ENCODE measurements around the gene FTO.
"Not testable (repeated sequence)": the region's sequence is repeated elsewhere in the genome, so short reads cannot be mapped to it uniquely, and the experiment has no call there.

FTO gene

DNA sequence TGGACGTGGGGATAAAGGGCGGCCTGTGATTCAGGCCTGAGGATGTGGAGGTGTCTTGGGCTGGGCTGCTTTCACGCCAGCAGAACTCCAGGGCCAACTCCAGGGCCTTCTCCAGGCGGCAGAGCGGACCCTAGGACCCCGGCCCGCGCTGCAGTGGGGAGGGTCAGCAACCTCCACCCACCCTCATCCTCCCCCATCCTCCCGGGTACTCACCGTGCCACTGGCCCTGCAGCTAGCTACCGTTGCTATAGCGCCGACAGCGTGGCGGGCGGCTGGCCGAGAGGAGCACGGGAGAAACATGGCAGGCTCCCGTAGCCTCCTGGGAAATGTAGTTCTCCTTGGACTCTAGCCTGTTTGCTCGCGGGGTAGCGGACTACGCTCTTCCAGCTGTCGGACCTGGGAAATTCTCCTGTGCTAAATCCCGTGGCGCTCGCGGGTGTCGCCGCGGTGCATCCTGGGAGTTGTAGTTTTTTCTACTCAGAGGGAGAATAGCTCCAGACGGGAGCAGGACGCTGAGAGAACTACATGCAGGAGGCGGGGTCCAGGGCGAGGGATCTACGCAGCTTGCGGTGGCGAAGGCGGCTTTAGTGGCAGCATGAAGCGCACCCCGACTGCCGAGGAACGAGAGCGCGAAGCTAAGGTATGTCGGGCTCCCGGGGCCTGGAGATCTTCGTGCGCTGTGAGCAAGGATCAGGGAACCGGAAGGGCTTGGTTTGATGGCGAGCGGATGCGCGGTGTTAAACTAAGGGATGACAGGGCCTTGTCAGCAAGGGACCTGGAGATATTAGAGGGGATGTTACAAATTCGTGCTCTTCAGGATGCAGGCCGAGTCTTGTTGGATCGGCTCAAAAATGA, at the start of gene FTO, which contains the start of gene RPGRIP1L:
TSS of gene FTO (plus strand) at position 567 of the 855 bp plus-strand sequence.
TSS of gene RPGRIP1L (minus strand) at position 270 of the 855 bp plus-strand sequence. CDS start 3,136 bp downstream, outside the sequence.
- H3K9me3 Mint-ChIP-seq: no peaks in the 10 kb centered on the region
- peak within 1 kb of the TSS; percentile 78 for H3K27ac Mint-ChIP-seq
- H3K4me3 Mint-ChIP-seq: peak within 1 kb of the TSS; percentile 84
- peaks cover 34% of the 10 kb centered on the region for H3K4me1 Mint-ChIP-seq
- peak; percentile 99 for ATAC-seq
- no peaks in the 10 kb centered on the region for H3K27me3 Mint-ChIP-seq
- H3K36me3 Mint-ChIP-seq: peaks cover 18% of the 10 kb centered on the region

DNA sequence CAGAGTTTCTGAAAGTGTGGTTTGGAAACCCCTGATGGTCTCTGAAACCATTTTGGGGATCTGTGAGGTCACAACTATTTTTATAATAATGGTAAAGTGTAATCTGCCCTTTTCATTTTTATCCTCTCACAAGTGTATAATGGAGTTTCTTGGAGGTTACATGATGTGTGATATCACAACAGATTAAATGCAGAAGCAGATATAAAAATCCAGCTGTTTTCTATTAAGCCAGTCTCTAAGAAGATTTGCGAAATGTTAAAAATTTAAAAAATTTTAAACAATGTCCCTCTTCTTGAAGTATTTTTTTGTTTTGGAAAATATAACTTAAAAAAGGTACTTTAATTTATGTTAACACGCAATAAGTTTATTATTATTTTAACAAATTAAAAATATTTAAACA, 49.0 kb upstream of the FTO start:
- no peak overlapping the region for H3K27ac Mint-ChIP-seq
- no peak overlapping the region for H3K4me3 Mint-ChIP-seq
- no peaks in the 10 kb centered on the region for H3K9me3 Mint-ChIP-seq
- no peaks in the 10 kb centered on the region for H3K27me3 Mint-ChIP-seq
- peaks cover 45% of the 10 kb centered on the region for H3K36me3 Mint-ChIP-seq
- H3K4me1 Mint-ChIP-seq: no peaks in the 10 kb centered on the region
- ATAC-seq: no peak

DNA sequence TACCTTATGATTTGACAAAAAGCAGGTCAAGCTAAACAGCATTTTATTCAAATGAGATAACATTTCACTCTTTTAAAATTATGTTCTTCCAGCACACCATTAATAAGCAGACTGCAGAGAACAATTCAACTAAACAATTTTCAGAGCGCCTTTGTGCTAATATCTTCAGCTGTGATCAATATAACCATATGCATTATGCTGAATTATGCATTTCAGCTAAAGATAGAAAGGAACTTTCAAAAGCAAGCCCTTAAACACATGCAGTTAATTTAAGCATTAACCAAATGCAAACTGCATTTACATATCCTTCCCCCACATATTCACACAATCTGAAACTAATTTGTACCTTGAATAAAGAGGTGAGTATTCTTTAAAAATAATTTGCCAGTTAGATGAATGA, 41.9 kb upstream of the FTO start:
- no peaks in the 10 kb centered on the region for H3K27me3 Mint-ChIP-seq
- no peak overlapping the region for H3K27ac Mint-ChIP-seq
- no peak for ATAC-seq
- no peaks in the 10 kb centered on the region for H3K9me3 Mint-ChIP-seq
- H3K4me3 Mint-ChIP-seq: no peak overlapping the region
- H3K4me1 Mint-ChIP-seq: no peaks in the 10 kb centered on the region
- H3K36me3 Mint-ChIP-seq: no peaks in the 10 kb centered on the region

DNA sequence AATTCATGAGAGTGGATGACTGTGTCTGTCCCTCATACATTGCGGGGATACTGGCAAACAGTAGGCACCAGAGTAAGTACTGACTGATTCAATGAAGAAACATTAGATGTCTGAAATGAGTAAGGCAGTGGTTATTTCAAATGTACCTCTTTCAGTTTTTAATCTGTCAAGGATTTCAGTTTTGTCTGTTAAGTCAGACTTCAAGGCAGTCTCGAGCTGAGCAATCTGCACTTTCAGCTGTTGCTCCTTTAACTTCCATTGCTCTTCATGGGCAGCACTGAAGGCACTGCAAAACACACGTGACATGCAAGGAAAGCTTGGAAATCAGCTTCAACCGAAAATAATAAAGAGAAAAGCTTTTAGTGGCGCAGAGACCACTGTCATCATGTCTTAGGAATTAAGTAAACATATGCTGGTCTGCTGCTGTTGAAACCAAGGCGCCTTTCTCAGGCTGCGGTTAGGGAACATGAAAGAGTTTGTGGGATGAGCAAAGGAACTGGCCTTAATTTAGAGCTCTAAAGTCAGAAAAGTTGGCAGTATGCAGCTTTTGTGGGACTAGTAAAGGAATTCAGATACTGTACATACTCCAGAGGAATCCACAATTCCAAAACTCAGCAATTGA, 39.1 kb upstream of the FTO start:
- Mint-ChIP-seq H3K9me3 (no peaks in the 10 kb centered on the region), H3K27ac (no peak overlapping the region), H3K27me3 (no peaks in the 10 kb centered on the region), H3K36me3 (no peaks in the 10 kb centered on the region), H3K4me1 (no peaks in the 10 kb centered on the region), H3K4me3 (no peak overlapping the region)
- no peak for ATAC-seq

DNA sequence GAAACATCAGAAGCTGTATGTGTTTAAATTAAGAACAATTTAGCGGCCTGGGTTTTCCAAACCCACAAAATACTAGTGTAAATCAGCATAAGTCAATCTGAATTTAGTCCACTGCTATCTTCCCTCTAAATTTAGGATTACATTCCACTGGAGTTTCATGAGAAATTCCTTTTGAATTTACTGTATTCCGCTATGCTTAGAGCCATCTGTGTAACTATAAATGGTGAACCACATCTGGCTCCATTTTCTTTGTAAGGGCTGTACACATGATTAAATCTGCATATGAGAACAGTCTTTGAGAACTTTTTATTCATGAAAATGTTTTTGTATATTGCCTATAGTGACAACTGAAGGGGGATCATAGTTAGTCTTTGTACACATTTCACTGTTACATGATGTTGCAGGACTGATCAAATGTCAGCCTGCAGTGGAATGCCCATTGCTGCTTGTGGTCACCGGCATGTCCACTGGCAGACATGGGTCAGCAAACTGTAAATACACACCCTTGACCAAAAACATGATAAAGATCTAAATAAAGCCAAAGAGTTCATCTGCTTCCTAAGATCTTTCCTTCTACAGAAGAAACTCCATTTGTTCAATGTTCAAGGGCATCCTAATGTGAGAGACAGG, 37.1 kb upstream of the FTO start:
- no peaks in the 10 kb centered on the region for H3K27me3 Mint-ChIP-seq
- H3K4me3 Mint-ChIP-seq: no peak overlapping the region
- H3K4me1 Mint-ChIP-seq: no peaks in the 10 kb centered on the region
- H3K27ac Mint-ChIP-seq: no peak overlapping the region
- ATAC-seq: no peak
- no peaks in the 10 kb centered on the region for H3K9me3 Mint-ChIP-seq
- no peaks in the 10 kb centered on the region for H3K36me3 Mint-ChIP-seq

DNA sequence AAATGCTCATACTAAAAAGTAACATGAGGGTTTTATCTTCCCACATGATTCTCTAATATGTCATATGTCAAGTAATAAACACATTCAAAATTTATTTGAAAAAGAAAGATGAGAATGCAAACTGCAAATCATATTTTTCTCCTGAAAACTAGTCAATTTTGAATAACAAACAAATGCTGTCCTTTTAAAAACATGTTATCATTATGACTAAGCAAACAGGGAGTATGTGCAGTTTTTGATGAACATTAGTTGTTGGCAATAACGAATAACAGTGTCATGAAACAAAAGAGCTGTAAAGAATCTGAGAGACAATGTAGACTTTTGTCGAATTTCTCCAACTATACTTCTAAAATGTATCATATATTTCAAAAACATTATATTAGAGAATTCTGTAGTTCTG, 35.1 kb upstream of the FTO start:
- H3K4me3 Mint-ChIP-seq: no peak overlapping the region
- H3K27me3 Mint-ChIP-seq: no peaks in the 10 kb centered on the region
- no peaks in the 10 kb centered on the region for H3K4me1 Mint-ChIP-seq
- H3K9me3 Mint-ChIP-seq: no peaks in the 10 kb centered on the region
- no peaks in the 10 kb centered on the region for H3K36me3 Mint-ChIP-seq
- no peak overlapping the region for H3K27ac Mint-ChIP-seq
- no peak for ATAC-seq

DNA sequence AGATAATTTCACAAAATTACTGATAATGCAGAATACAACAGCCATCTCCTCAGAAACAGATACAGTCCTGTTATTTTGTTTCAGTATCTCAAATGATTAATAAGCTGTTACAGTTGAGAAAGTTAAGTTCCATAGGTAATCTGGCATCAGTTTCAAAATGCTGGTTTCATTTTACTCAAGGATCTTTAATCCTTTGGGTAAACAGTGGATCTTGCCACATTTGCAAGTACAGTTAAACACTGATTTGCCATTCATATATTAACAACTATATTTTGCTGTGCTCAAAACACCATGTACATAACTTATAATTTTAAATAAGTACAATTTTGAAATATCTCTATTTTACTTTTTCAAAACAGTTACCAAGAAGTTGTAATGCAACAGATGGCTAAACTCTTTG, 31.5 kb upstream of the FTO start:
- H3K36me3 Mint-ChIP-seq: no peaks in the 10 kb centered on the region
- H3K27ac Mint-ChIP-seq: no peak overlapping the region
- no peak for ATAC-seq
- no peaks in the 10 kb centered on the region for H3K27me3 Mint-ChIP-seq
- no peaks in the 10 kb centered on the region for H3K9me3 Mint-ChIP-seq
- no peak overlapping the region for H3K4me3 Mint-ChIP-seq
- no peaks in the 10 kb centered on the region for H3K4me1 Mint-ChIP-seq

DNA sequence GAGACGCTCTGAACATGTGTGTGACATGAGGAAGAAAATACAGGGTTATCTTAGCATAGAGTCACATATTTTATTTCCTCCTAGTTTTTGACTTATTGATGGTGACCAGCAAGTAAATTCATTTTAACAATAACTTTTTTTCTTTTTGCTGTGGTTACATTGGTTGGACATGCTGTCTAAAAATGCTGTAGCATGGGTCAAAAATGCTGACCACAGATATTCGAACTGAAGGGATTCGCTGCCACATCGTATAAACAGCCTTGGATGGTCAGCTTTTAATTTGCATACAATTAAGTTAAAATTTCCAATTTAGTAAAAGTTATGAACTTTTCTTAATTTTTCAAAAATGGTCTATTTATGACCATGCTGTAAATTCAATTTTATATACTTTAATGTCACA, 30.8 kb upstream of the FTO start:
- H3K27ac Mint-ChIP-seq: no peak overlapping the region
- no peak overlapping the region for H3K4me3 Mint-ChIP-seq
- H3K36me3 Mint-ChIP-seq: no peaks in the 10 kb centered on the region
- H3K9me3 Mint-ChIP-seq: no peaks in the 10 kb centered on the region
- H3K4me1 Mint-ChIP-seq: no peaks in the 10 kb centered on the region
- no peaks in the 10 kb centered on the region for H3K27me3 Mint-ChIP-seq
- ATAC-seq: no peak

DNA sequence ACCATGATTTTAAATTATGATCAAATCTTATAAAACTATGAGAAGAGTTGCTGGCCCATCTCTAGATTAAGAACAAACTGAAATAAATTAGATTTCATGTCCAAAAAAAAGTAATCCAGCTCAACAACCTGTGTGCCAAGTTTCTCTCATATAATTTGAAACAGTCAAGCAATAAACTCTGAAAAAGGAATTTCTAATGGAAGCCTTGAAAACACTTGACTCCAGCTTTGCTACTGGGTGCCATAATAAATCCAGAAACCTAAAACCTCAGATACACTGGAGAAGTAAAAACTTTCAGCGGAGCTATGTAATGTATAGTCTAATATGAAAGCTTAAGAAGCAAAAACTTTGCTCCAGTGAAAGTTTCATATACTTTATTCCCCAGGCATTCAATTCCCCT, 25.8 kb upstream of the FTO start:
- no peaks in the 10 kb centered on the region for H3K4me1 Mint-ChIP-seq
- no peak overlapping the region for H3K4me3 Mint-ChIP-seq
- no peak overlapping the region for H3K27ac Mint-ChIP-seq
- no peaks in the 10 kb centered on the region for H3K27me3 Mint-ChIP-seq
- ATAC-seq: no peak
- no peaks in the 10 kb centered on the region for H3K9me3 Mint-ChIP-seq
- H3K36me3 Mint-ChIP-seq: peaks cover 9% of the 10 kb centered on the region

DNA sequence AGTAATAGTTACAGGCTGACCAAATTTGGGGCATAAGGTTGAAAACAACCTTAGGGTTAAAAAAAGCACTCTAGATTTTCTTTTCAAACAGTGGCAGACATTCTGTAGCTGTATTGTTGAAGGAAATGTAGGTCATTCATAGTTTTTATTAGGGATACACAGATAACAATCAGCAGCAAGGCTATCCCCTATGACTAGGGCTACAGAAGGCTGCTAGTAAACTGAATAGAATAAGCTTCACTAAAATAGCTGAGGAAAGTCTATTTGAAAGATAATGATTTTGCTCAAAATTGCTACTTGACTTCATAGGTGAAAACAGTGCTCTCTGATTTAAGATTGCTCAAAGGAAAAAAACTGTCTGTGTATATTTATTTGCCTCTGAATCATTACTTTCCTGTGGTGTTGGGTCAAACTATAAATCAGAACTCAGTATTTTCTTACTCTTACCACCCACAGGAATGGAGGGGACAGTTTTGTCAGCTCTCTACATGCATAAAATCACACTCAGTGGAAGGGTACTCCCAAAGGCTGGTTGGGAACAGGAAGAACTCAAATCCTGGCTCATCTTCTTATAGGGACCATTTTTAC, 25.1 kb upstream of the FTO start:
- ATAC-seq: no peak
- H3K27ac Mint-ChIP-seq: no peak overlapping the region
- H3K4me3 Mint-ChIP-seq: no peak overlapping the region
- H3K9me3 Mint-ChIP-seq: no peaks in the 10 kb centered on the region
- H3K4me1 Mint-ChIP-seq: no peaks in the 10 kb centered on the region
- H3K27me3 Mint-ChIP-seq: no peaks in the 10 kb centered on the region
- H3K36me3 Mint-ChIP-seq: peaks cover 16% of the 10 kb centered on the region

DNA sequence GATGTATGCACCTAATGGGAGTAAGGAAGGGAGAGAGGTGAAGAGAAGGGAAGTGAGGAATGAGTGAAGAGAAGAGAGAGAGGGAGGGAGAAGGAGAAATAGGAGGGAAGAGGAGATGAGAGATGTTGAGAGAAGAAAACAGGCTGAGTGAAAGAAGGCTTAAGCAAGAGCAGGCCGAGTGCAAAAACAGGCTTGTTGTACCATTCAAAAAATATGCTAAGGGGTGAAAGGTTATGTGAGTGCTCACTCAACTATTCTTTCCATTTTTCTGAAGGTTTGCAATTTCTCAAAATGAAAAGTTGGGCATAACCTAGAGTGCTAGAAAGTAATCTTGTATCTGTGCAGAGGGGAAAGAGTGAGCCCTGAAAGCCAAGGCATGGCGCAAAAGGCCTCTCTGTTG, 23.2 kb upstream of the FTO start:
- ATAC-seq: no peak
- no peak overlapping the region for H3K27ac Mint-ChIP-seq
- H3K36me3 Mint-ChIP-seq: peaks cover 27% of the 10 kb centered on the region
- no peaks in the 10 kb centered on the region for H3K9me3 Mint-ChIP-seq
- H3K4me1 Mint-ChIP-seq: no peaks in the 10 kb centered on the region
- no peak overlapping the region for H3K4me3 Mint-ChIP-seq
- no peaks in the 10 kb centered on the region for H3K27me3 Mint-ChIP-seq

DNA sequence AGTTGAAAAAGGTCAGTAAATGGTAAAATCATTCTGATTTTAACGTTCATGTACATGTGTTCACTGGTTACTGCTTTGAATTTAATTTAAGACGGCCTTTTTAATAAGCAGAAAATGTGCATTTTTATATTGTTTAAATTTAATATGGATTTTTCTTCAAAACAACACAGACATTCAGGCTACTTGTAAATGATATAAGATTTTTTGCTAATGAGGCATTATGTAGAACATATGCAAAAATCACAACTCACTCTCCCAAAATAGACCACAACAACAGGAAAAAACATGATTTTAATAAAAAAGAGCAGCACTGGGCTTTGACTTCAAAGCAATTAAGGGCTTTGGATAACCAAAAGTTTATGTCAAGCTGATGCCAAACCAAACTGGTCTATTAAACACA, 22.6 kb upstream of the FTO start:
- no peaks in the 10 kb centered on the region for H3K4me1 Mint-ChIP-seq
- H3K36me3 Mint-ChIP-seq: peaks cover 27% of the 10 kb centered on the region
- H3K4me3 Mint-ChIP-seq: no peak overlapping the region
- H3K9me3 Mint-ChIP-seq: no peaks in the 10 kb centered on the region
- no peak overlapping the region for H3K27ac Mint-ChIP-seq
- ATAC-seq: no peak
- no peaks in the 10 kb centered on the region for H3K27me3 Mint-ChIP-seq

DNA sequence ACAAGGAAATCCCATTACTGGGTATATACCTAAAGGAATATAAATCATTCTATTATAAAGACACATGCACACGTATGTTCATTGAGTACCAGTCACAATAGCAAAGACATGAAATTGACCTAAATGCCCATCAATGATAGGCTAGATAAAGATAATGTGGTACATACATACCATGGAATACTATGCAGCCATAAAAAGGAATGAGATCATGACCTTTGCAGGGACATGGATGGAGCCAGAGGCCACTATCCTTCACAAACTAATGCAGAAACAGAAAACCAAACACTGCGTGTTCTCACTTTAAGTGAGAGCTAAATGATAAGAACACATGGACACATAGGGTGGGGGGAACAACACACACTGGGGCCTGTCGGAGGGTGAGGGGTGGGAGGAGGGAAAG, 18.6 kb upstream of the FTO start:
- H3K27ac Mint-ChIP-seq, H3K4me3 Mint-ChIP-seq, ATAC-seq, H3K4me1 Mint-ChIP-seq, H3K27me3 Mint-ChIP-seq, H3K9me3 Mint-ChIP-seq: not testable (repeated sequence)
- H3K36me3 Mint-ChIP-seq: peaks cover 26% of the 10 kb centered on the region

DNA sequence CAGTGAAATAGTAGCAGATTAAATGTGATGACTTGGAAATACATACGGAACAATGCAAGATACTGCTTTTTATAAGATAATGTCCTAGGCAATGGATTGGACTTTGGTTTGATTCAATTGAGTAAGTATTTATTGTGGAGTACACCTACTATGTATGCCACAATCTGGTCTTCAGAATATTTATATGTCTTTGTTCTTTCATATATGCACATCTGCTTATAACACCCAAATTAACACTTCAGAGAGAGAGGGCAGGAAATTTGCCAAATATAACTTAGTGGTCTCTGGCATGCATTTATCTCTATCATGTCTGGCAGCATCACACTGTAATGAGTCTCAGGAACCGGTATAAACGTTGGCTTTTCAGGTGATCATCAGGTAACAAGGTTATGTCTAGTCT, 17.2 kb upstream of the FTO start:
- H3K27ac Mint-ChIP-seq: no peak overlapping the region
- no peaks in the 10 kb centered on the region for H3K27me3 Mint-ChIP-seq
- H3K4me3 Mint-ChIP-seq: no peak overlapping the region
- no peak for ATAC-seq
- H3K4me1 Mint-ChIP-seq: no peaks in the 10 kb centered on the region
- no peaks in the 10 kb centered on the region for H3K9me3 Mint-ChIP-seq
- peaks cover 20% of the 10 kb centered on the region for H3K36me3 Mint-ChIP-seq

DNA sequence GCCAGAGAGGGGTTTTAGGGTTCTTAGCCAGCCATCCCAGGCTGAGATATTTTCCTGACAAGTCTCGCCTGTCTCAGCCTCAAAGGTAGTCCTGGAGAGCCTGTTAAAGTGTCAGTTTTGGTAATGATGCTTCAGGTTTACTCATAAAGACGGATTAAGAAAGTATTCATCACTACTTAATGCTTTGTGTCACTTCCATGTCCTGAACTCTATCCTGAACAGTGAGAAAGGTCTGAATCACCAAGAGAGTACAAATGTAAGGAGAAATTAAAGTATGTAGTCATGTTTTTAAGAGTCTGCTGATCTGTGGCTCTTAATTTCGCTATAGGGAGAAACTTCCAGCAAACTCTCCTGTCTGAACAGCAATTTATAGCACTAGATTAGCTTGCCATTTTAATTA, 14.3 kb upstream of the FTO start:
- Mint-ChIP-seq H3K4me3 (no peak overlapping the region), H3K27ac (no peak overlapping the region), H3K4me1 (no peaks in the 10 kb centered on the region), H3K9me3 (no peaks in the 10 kb centered on the region), H3K36me3 (peaks cover 16% of the 10 kb centered on the region), H3K27me3 (no peaks in the 10 kb centered on the region)
- no peak for ATAC-seq

All from stimulated activated memory B cell treated with anti-CD40 and anti-IgM and Interleukin-4, amounts not matched to agents 10 μg/mL and 1 μg/mL and 100 μg/mL, for 72 hours (primary cell).